Measurements from ENCODE around the gene PLK1.

PLK1 gene

GRCh38 chr16:23666571-23667354 is 11.9 kb upstream of the PLK1 start:
- H3K4me3 ChIP-seq (ENCODE audit: low read depth, low read length), result no peak overlapping the region
- peaks cover 96% of the 10 kb centered on the region for H3K36me3 ChIP-seq
- no peak for TF ChIP-seq CTCF (IDR thresholded peaks at IDR 0.05; ENCODE audit: low read depth, low read length)
- DNase-seq, result no peak
- peak overlapping the region; percentile 28; the same call in 1 of the 2 replicates for H3K27ac ChIP-seq
- H3K9me3 ChIP-seq (ENCODE audit: severe bottlenecking), result no peaks in the 10 kb centered on the region
- H3K27me3 ChIP-seq (ENCODE audit: insufficient read depth, low read depth, severe bottlenecking), result no peaks in the 10 kb centered on the region

DNA sequence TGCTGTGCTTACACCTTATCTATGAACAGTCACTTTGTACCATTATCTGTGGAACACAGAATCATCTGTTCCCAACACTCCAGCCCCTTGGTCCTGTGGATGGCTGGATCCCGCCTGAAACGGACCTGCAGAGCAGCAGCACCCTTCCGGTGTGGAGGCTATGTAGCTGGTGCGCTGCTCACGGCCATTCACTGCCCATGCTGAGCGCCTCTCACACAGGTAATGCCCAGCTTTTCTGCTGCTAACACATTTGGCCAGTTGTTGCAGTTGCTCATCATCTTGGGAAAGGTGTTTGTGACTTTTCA is 11.4 kb upstream of the PLK1 start:
- Histone ChIP-seq H3K9me3 (ENCODE audit: severe bottlenecking) (no peaks in the 10 kb centered on the region), H3K36me3 (peaks cover 96% of the 10 kb centered on the region), H3K27me3 (ENCODE audit: insufficient read depth, low read depth, severe bottlenecking) (no peaks in the 10 kb centered on the region), H3K4me3 (ENCODE audit: low read depth, low read length) (no peak overlapping the region), H3K27ac (no peak overlapping the region)
- DNase-seq, result no peak
- no peak for TF ChIP-seq CTCF (IDR thresholded peaks at IDR 0.05; ENCODE audit: low read depth, low read length)

GRCh38 chr16:23668225-23668624 is 10.5 kb upstream of the PLK1 start:
- Histone ChIP-seq H3K36me3 (peaks cover 90% of the 10 kb centered on the region), H3K27me3 (ENCODE audit: insufficient read depth, low read depth, severe bottlenecking) (no peaks in the 10 kb centered on the region), H3K4me3 (ENCODE audit: low read depth, low read length) (no peak overlapping the region), H3K27ac (no peak overlapping the region), H3K9me3 (ENCODE audit: severe bottlenecking) (no peaks in the 10 kb centered on the region)
- no peak for TF ChIP-seq CTCF (IDR thresholded peaks at IDR 0.05; ENCODE audit: low read depth, low read length)
- DNase-seq, result no peak

DNA sequence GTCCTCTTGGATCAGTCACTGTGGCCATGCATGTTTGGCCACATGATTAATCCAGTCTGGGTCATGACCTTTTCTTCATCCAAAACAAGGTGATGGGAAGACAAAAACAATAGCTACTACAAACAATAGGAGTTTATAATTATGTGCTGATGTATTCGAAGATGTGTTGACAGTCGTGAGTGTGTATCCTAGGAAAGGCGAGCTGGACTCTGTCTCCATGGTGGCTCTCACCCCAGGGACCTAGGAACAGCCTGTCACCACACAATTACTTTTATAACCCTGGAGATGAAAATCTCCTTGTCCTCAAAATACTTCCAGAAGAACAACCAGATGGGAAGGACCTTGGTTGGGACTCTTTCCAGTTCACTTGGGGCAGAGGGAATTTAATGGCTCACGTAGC is 9.8 kb upstream of the PLK1 start:
- no peak for TF ChIP-seq CTCF (IDR thresholded peaks at IDR 0.05; ENCODE audit: low read depth, low read length)
- no peak for DNase-seq
- Histone ChIP-seq H3K27ac (no peak overlapping the region), H3K9me3 (ENCODE audit: severe bottlenecking) (no peaks in the 10 kb centered on the region), H3K27me3 (ENCODE audit: insufficient read depth, low read depth, severe bottlenecking) (no peaks in the 10 kb centered on the region), H3K4me3 (ENCODE audit: low read depth, low read length) (no peak overlapping the region), H3K36me3 (peaks cover 84% of the 10 kb centered on the region)

DNA sequence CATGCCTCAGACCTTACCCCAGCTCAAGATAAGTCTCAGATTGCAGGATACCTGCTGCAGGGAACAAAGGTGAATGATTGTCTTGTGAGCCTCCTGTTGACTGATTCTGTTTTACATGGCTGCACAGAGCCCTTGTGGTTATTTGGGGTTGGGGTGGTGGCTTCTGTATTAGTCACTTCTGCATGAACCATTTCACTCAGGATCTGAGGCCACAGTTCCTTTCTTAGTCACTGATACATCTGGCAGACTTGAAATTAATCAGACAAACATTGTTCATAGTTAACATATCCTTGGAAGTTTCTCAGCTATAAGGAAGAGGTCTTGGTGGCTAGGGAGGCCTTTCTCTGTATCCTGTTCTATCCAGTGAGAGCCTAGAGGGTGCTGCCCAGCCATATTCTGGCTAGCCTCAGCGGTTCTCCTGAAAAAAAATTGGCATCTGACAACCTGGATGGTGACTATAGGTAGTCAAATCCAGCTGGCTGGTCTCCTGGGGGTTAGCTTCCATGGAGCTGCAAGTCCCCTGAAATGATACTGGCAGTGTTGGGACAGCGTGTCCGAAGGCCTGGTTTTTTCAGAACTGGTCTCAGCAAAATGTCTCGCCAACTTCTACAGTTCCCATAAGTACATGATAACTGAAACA is 8.4 kb upstream of the PLK1 start:
- TF ChIP-seq CTCF (IDR thresholded peaks at IDR 0.05; ENCODE audit: low read depth, low read length), result no peak
- DNase-seq, result no peak
- no peak overlapping the region for H3K27ac ChIP-seq
- no peaks in the 10 kb centered on the region for H3K9me3 ChIP-seq (ENCODE audit: severe bottlenecking)
- no peaks in the 10 kb centered on the region for H3K27me3 ChIP-seq (ENCODE audit: insufficient read depth, low read depth, severe bottlenecking)
- peaks cover 70% of the 10 kb centered on the region for H3K36me3 ChIP-seq
- no peak overlapping the region for H3K4me3 ChIP-seq (ENCODE audit: low read depth, low read length)

All from WERI-Rb-1 (cell line).